Kidney (tissue), 14 donors: ENCODE measurements around the gene TAGLN2. TPM values are rescaled to one million over a fixed set of nuclear protein-coding genes. Genes with fewer than 3 reads are reported as not detected.

Experiments used
- DNase-seq, 5 donors: peaks; one replicate each; pipeline ENCODE4 v3.0.0-alpha.2; 2013 to 2020
- FAIRE-seq: peaks from 2 replicates; lab custom pipeline; 2012; peaks lifted over from hg19 to GRCh38; lab: Jason Lieb, UNC
- H3K27ac ChIP-seq, 2 donors: one replicate each; pipeline ENCODE4 v1.7.0; 2013; ENCODE audit warnings: low read depth in 2 of 2, low read length in 2 of 2, inconsistent platforms in 1 of 2
- H3K27me3 ChIP-seq: one replicate; pipeline ENCODE4 v1.7.1; 2013; ENCODE audit warnings: low read length, inconsistent platforms; ENCODE audit not compliant: control insufficient read depth, insufficient read depth
- H3K36me3 ChIP-seq, 3 donors: one replicate each; pipeline versions ENCODE4 v1.7.0 to v1.7.1; 2013; ENCODE audit warnings: low read length in 3 of 3, control low read depth in 1 of 3, inconsistent platforms in 1 of 3; ENCODE audit not compliant: insufficient read depth in 3 of 3, control insufficient read depth in 2 of 3
- H3K4me1 ChIP-seq, 3 donors: one replicate each; pipeline versions ENCODE4 v1.7.0 to v1.7.1; 2013; ENCODE audit warnings: low read length in 3 of 3, inconsistent platforms in 1 of 3, low read depth in 1 of 3; ENCODE audit not compliant: control insufficient read depth in 2 of 3, insufficient read depth in 2 of 3
- H3K4me3 ChIP-seq, 3 donors: one replicate each; pipeline versions ENCODE4 v1.7.0 to v1.8.1; 2013; ENCODE audit warnings: low read length in 3 of 3, control low read depth in 1 of 3, inconsistent platforms in 1 of 3
- H3K9ac ChIP-seq, 3 donors: one replicate each; pipeline versions ENCODE4 v1.7.0 to v1.7.1; 2013; ENCODE audit warnings: low read length in 3 of 3, control low read depth in 1 of 3, inconsistent platforms in 1 of 3
- H3K9me3 ChIP-seq, 3 donors: one replicate each; pipeline versions ENCODE4 v1.7.0 to v1.7.1; 2013; ENCODE audit warnings: low read length in 3 of 3, control low read depth in 1 of 3, inconsistent platforms in 1 of 3; ENCODE audit not compliant: control insufficient read depth in 2 of 3, insufficient read depth in 1 of 3
- CTCF ChIP-seq: IDR thresholded peaks from 3 replicates; pipeline ENCODE4 v1.5.1; 2012; ENCODE audit warnings: mild to moderate bottlenecking, moderate library complexity, borderline replicate concordance; ENCODE audit not compliant: insufficient read depth; ENCODE audit errors: extremely low read depth
- intact Hi-C: fragments of 100-400 bp; cut with DNase I; formaldehyde crosslinking; loops from one replicate; pipeline ENCODE4 v1.11.1; 2022
- polyA plus RNA-seq: library from polyadenylated mRNA; stranded (reverse); fragments of 350-450 nt; fragmentation: Illumina TruSeq; extraction: RNeasy Lipid Tissue Mini Kit (QIAGEN cat#74804); gene quantifications from one replicate; pipeline ENCODE4 v1.2.3, GENCODE V29; 2014; ENCODE audit warnings: low read depth, low replicate concordance; ENCODE audit not compliant: insufficient read depth
- total RNA-seq: library from RNA; stranded (reverse); fragmentation: NEBNext Ultra II Directional; extraction: Animal tissue kit (Norgen Biotek cat#: 25700); gene quantifications from one replicate; pipeline ENCODE4 v1.2.1, GENCODE V29; 2021
- donor health status: control.
- donor health status: control.
- donor health status: control.
- donor health status: control.
- donor health status: control.
- donor health status: DM: yes; HTN: yes; CAD: no.
- donor health status: Normal renal cell carcinoma (clear cell type).

TAGLN2 gene
- total and polyA plus RNA-seq, 2 donors from 2014 or later = 223 to 358 TPM

GRCh38 chr1:159915571-159916241, 9.6 kb downstream of the TAGLN2 start:
- no peaks in the 10 kb centered on the region for H3K27me3 ChIP-seq
- H3K36me3 ChIP-seq = peaks cover 0 to 27% (median 19%) of the 10 kb centered on the region in 3 donors
- H3K4me1 ChIP-seq = peaks cover 0 to 16% (median 0%) of the 10 kb centered on the region in 3 donors
- H3K4me3 ChIP-seq = no peak overlapping the region
- H3K9ac ChIP-seq = no peak overlapping the region
- intact Hi-C loops = no loop called here
- H3K9me3 ChIP-seq = no peaks in the 10 kb centered on the region
- no peak overlapping the region for H3K27ac ChIP-seq
- DNase-seq (no peak), FAIRE-seq (no peak)
- TF ChIP-seq CTCF = no peak

- H3K4me1 ChIP-seq = peaks cover 0 to 21% (median 0%) of the 10 kb centered on the region in 3 donors
- intact Hi-C loops = no loop called here
Measured at GRCh38 chr1:159914252-159915018, 10.9 kb downstream of the TAGLN2 start.

GRCh38 chr1:159913451-159914192, 11.7 kb downstream of the TAGLN2 start:
- intact Hi-C loops = no loop called here
- no peaks in the 10 kb centered on the region for H3K9me3 ChIP-seq
- H3K27ac ChIP-seq = peak overlapping the region in 1 of 2 donors; percentile 50
- peaks cover 0 to 21% (median 0%) of the 10 kb centered on the region in 3 donors for H3K4me1 ChIP-seq
- DNase-seq = peak in 2 of 5 donors; percentile 30 to 79
- no peak for TF ChIP-seq CTCF
- no peak overlapping the region for H3K4me3 ChIP-seq
- no peak overlapping the region for H3K9ac ChIP-seq
- no peaks in the 10 kb centered on the region for H3K27me3 ChIP-seq
- no peak for FAIRE-seq
- H3K36me3 ChIP-seq = peaks cover 0 to 13% (median 5%) of the 10 kb centered on the region in 3 donors

More at GRCh38 chr1:159914252-159915018, 10.9 kb downstream of the TAGLN2 start:
- Histone ChIP-seq H3K36me3 (peaks cover 0 to 21% (median 12%) of the 10 kb centered on the region in 3 donors), H3K9me3 (no peaks in the 10 kb centered on the region), H3K4me3 (no peak overlapping the region), H3K9ac (no peak overlapping the region), H3K27ac (no peak overlapping the region), H3K27me3 (no peaks in the 10 kb centered on the region)
- TF ChIP-seq CTCF = no peak
- FAIRE-seq = no peak
- DNase-seq = no peak
